Uterus (tissue), 4 donors: ENCODE results near the gene DEPDC5. TPM values are rescaled to one million over a fixed set of nuclear protein-coding genes. Genes with fewer than 3 reads are reported as not detected.
A peak's percentile ranks its signal among the peaks of the same experiment; 100 is the strongest.

Experiments used
- DNase-seq, 2 donors: peaks; one replicate each; pipeline ENCODE4 v3.0.0-alpha.2; 2019 to 2020
- H3K27ac ChIP-seq, 2 donors: fragments of 200-600 bp; sonication (generic); 1 replicate in 1 of 2; 2 replicates in 1 of 2; pipeline ENCODE4 v1.5.1; 2016 to 2018
- H3K27me3 ChIP-seq, 2 donors: fragments of 200-600 bp; sonication (generic); one replicate each; pipeline ENCODE4 v1.5.1; 2018 to 2019; ENCODE audit warnings: control low read depth in 1 of 2
- H3K36me3 ChIP-seq, 2 donors: fragments of 200-600 bp; sonication (generic); one replicate each; pipeline ENCODE4 v1.5.1; 2019; ENCODE audit warnings: control low read depth in 1 of 2
- H3K4me1 ChIP-seq, 2 donors: fragments of 200-600 bp; sonication (generic); one replicate each; pipeline ENCODE4 v1.5.1; 2018 to 2019; ENCODE audit warnings: control low read depth in 1 of 2
- H3K4me3 ChIP-seq, 2 donors: fragments of 200-600 bp; sonication (generic); 1 replicate in 1 of 2; 2 replicates in 1 of 2; pipeline ENCODE4 v1.5.1; 2018 to 2019; ENCODE audit warnings: mild to moderate bottlenecking in 1 of 2
- H3K9me3 ChIP-seq, 2 donors: fragments of 200-600 bp; sonication (generic); one replicate each; pipeline ENCODE4 v1.5.1; 2019; ENCODE audit warnings: control low read depth in 1 of 2
- CTCF ChIP-seq, 4 experiments: fragments of 200-600 bp in 2 of 4; fragments of 450-650 bp in 2 of 4; sonication (generic) in 2 of 4; IDR thresholded peaks; one replicate each; pipeline ENCODE4 v1.5.1; 2016 to 2019; ENCODE audit warnings: antibody characterized with exemption in 4 of 4, mild to moderate bottlenecking in 2 of 4, moderate library complexity in 1 of 4
- POLR2A ChIP-seq, 2 donors: fragments of 450-650 bp; IDR thresholded peaks; one replicate each; pipeline ENCODE4 v1.6.1; 2016; ENCODE audit warnings: antibody characterized with exemption in 2 of 2, mild to moderate bottlenecking in 1 of 2, moderate library complexity in 1 of 2
- intact Hi-C: fragments of 100-400 bp; cut with DNase I; formaldehyde crosslinking; loops from one replicate; pipeline ENCODE4 v1.15.1; 2023; ENCODE audit warnings: low total_unique reads
- total RNA-seq, 4 donors: library from RNA; depleted of rRNA in 3 of 4; stranded (reverse); fragments of >200 nt in 3 of 4; gene quantifications; one replicate each; pipeline versions ENCODE4 v1.1.0 to v1.2.4, GENCODE V29; 2014 to 2023
- donor health status: DM: yes; HTN: yes; CAD: no.

Gene DEPDC5
- total RNA-seq, 4 donors from 2014 or later = 9.1 to 180 (median 37.2) TPM

GRCh38 chr22:31943978-31944699, 190.3 kb downstream of the DEPDC5 start, which contains the start of gene YWHAH:
YWHAH (plus strand) TSS chr22:31944535; CDS start chr22:31944734, 199 bp downstream.
- TF ChIP-seq CTCF (IDR thresholded peaks at IDR 0.05) (peak in 2 of 4 experiments; percentile 28 to 38), POLR2A (IDR thresholded peaks at IDR 0.05) (peak; percentile 90 to 98)
- Histone ChIP-seq H3K27me3 (no peaks in the 10 kb centered on the region), H3K4me1 (no peaks in the 10 kb centered on the region), H3K36me3 (no peaks in the 10 kb centered on the region), H3K27ac (peak within 1 kb of the TSS; percentile 98 to 100), H3K4me3 (peak within 1 kb of the TSS; percentile 83 to 98), H3K9me3 (no peaks in the 10 kb centered on the region)
- peak; percentile 96 to 97 for DNase-seq
- intact Hi-C loops = no loop called here

GRCh38 chr22:31944700-31945442, 191.1 kb downstream of the DEPDC5 start:
- intact Hi-C loops = no loop called here
- DNase-seq = peak in 1 of 2 donors; percentile 49
- H3K27me3 ChIP-seq = no peaks in the 10 kb centered on the region
- no peak for TF ChIP-seq POLR2A (IDR thresholded peaks at IDR 0.05)
- peak in 1 of 4 experiments; percentile 1 for TF ChIP-seq CTCF (IDR thresholded peaks at IDR 0.05)
- H3K36me3 ChIP-seq = no peaks in the 10 kb centered on the region
- no peaks in the 10 kb centered on the region for H3K9me3 ChIP-seq
- H3K27ac ChIP-seq = peak overlapping the region; percentile 98 to 100
- peak overlapping the region; percentile 83 to 98 for H3K4me3 ChIP-seq
- no peaks in the 10 kb centered on the region for H3K4me1 ChIP-seq

GRCh38 chr22:31945443-31945855, 191.6 kb downstream of the DEPDC5 start:
- no peak for DNase-seq
- intact Hi-C loops = no loop called here

GRCh38 chr22:31945971-31946680, 192.3 kb downstream of the DEPDC5 start:
- no peak for DNase-seq
- Histone ChIP-seq H3K4me3 (peak overlapping the region; percentile 83 to 98), H3K27me3 (no peaks in the 10 kb centered on the region), H3K9me3 (no peaks in the 10 kb centered on the region), H3K4me1 (peaks cover 0 to 9% of the 10 kb centered on the region in 2 donors), H3K27ac (peak overlapping the region; percentile 98 to 100), H3K36me3 (no peaks in the 10 kb centered on the region)
- TF ChIP-seq POLR2A (IDR thresholded peaks at IDR 0.05) (no peak), CTCF (IDR thresholded peaks at IDR 0.05) (no peak)
- intact Hi-C loops = no loop called here

More at GRCh38 chr22:31945443-31945855, 191.6 kb downstream of the DEPDC5 start:
- H3K27ac ChIP-seq = peak overlapping the region; percentile 98 to 100
- H3K36me3 ChIP-seq = no peaks in the 10 kb centered on the region
- H3K9me3 ChIP-seq = no peaks in the 10 kb centered on the region
- no peaks in the 10 kb centered on the region for H3K27me3 ChIP-seq
- peak overlapping the region; percentile 83 to 98 for H3K4me3 ChIP-seq
- peaks cover 0 to 5% of the 10 kb centered on the region in 2 donors for H3K4me1 ChIP-seq
- TF ChIP-seq CTCF (IDR thresholded peaks at IDR 0.05) (no peak), POLR2A (IDR thresholded peaks at IDR 0.05) (no peak)
